Panc1 (cell line): Measurements from ENCODE around the gene APOBEC3A.

Experiments used
- CTCF ChIP-seq: fragments of 450-650 bp; IDR thresholded peaks from 2 replicates; pipeline ENCODE4 v1.5.1; 2017; ENCODE audit warnings: mild to moderate bottlenecking
- POLR2AphosphoS5 ChIP-seq: IDR thresholded peaks from 2 replicates; pipeline ENCODE4 v1.6.1; 2012; ENCODE audit warnings: mild to moderate bottlenecking, low read depth, low read length, moderate library complexity
- SIN3A ChIP-seq: IDR thresholded peaks from 2 replicates; pipeline ENCODE4 v1.6.1; 2012; ENCODE audit warnings: low read depth, mild to moderate bottlenecking, low read length, moderate library complexity, borderline replicate concordance; ENCODE audit not compliant: insufficient read depth

GRCh38 chr22:38959590-38959989, 2.2 kb downstream of the APOBEC3A start:
- TF ChIP-seq CTCF (no peak), POLR2AphosphoS5 (no peak), SIN3A (no peak)
